ENCODE data around the gene PBX1.

GRCh38 chr1:164511001-164511705 lies 47.8 kb upstream of the PBX1 start:
- TF ChIP-seq CTCF (IDR thresholded peaks at IDR 0.05; ENCODE audit: extremely low read depth in 1 of 2, insufficient read depth in 1 of 2, low read depth in 1 of 2, low read length in 2 of 2) (no peak), EZH2 (IDR thresholded peaks at IDR 0.05; ENCODE audit: borderline replicate concordance, low read depth, low read length, severe bottlenecking) (no peak), JUN (IDR thresholded peaks at IDR 0.05; ENCODE audit: borderline replicate concordance, insufficient read depth, insufficient read length, low read depth) (no peak)
